Ureter (tissue), 1 donor: ENCODE measurements around the gene ABHD5. TPM values are rescaled to one million over a fixed set of nuclear protein-coding genes. Genes with fewer than 3 reads are reported as not detected.

ENCODE experiments used
- DNase-seq: peaks from one replicate; pipeline ENCODE4 v3.0.0-alpha.2; 2020; ENCODE audit warnings: low spot score
- total RNA-seq: library from RNA; stranded (reverse); gene quantifications from one replicate; pipeline ENCODE4 v1.2.4, GENCODE V29; 2023
- donor health status: DM: yes; HTN: yes; CAD: no.

The ABHD5 gene
- total RNA-seq, 1 donor from 2014 or later: 19.3 TPM

DNA sequence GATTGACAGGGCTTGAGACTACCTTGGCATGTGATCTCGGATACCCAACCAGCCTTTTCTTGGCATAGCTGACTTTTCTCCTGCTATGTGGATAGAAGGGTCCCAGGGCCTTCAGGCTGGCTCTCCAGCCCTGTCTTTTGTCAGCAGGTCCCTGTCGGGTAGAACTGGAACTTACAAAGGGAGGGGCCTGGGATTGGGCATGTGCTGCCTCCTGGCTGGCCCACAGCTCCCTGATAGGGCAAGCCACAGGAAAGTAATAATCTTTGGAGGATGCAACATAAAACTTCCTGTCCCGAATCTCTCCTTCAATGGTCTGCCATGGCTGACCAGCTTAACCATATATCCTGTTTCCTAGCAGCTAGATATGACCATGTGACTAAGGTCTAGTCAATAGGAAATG lies 89.1 kb downstream of the ABHD5 start:
- no peak for DNase-seq

DNA sequence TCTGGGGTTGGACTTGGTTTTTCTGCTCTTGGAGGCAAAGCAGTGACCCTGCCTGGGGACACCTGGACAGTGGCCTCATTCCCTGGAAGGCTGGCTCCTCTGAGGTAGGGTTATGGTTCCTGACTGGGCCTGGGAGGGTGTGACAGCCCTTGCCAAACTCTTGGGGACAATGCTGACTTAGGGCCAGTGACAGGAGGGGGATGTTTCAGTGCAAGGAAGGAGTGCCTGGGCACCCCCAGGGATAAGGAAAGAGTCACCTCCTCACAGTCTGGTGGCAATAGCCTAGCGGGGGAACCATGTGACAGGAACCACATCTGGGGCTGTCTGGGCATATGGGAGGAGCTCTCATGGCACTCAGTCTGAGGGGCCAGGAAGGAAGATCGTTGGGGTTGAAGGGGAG lies 91.8 kb downstream of the ABHD5 start:
- DNase-seq: no peak

Other genes starting within 250 kb of the ABHD5 start
- 38.0 TPM for gene ANO10, start 68.9 kb upstream of the ABHD5 start, total RNA-seq